Measurements from ENCODE around the gene ZNF473.

The ZNF473 gene

DNA sequence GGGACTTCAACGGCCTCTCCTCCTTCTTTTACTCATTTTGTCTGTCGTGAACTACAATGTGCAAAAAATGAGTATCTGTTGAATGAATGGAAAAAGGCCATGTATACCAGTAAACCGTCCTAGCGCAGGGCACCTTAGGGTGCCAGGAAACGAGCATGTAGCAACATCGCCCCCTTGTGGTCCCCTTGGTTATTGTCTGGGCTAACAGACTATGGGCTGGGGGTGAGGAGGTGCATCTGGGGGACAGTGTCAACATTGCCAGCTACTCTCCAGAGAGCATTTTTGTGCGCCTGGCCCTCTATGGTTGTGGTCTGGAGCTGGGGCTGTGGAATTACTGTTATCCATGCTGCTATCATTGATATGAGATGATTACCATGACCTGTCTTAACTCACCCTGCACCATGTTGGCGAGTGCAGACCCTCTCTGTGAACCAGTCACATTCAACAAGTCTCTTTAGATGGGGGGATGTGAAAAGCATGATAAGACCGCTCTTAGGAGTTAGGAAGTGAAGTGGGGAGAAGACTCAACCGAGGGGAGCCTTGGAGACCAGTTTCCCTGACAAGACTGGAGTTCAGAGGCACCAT, 42.1 kb upstream of the ZNF473 start:
- TF ChIP-seq, protein P1, sequence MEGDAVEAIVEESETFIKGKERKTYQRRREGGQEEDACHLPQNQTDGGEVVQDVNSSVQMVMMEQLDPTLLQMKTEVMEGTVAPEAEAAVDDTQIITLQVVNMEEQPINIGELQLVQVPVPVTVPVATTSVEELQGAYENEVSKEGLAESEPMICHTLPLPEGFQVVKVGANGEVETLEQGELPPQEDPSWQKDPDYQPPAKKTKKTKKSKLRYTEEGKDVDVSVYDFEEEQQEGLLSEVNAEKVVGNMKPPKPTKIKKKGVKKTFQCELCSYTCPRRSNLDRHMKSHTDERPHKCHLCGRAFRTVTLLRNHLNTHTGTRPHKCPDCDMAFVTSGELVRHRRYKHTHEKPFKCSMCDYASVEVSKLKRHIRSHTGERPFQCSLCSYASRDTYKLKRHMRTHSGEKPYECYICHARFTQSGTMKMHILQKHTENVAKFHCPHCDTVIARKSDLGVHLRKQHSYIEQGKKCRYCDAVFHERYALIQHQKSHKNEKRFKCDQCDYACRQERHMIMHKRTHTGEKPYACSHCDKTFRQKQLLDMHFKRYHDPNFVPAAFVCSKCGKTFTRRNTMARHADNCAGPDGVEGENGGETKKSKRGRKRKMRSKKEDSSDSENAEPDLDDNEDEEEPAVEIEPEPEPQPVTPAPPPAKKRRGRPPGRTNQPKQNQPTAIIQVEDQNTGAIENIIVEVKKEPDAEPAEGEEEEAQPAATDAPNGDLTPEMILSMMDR (conservative IDR thresholded peaks at IDR 0.05; ENCODE audit: low read depth), result peak; percentile 68
- ChIA-PET CTCF (interaction anchor here (0.5 to 1.1 kb wide), 4 partner anchors 8 to 57 kb away, joined by 3 to 5 read pairs (median 3); no protein-coding TSS in a partner anchor), POLR2A (ENCODE audit: low non-redundant PET) (interaction anchor here (0.7 kb wide), 1 partner anchor 41 kb away, joined by 4 read pairs; no protein-coding TSS in a partner anchor)

DNA sequence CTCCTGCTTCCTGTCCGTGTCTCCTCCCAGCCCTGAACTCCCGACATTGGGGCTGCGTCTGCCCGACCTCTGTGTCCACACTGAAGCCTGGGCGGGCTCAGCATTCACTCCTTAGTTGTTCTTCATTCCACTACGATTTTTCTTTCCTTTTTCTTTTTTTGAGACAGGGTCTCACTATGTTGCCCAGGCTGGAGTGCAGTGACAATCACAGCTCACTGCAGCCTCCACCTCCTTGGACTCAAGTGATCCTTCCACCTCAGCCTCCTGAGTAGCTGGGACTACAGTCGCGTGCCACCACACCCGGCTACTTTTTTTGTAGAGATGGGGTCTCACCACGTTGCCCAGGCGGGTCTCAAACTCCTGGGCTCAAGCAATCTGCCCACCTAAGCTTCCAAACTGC, 41.3 kb upstream of the ZNF473 start:
- TF ChIP-seq, protein P1 (conservative IDR thresholded peaks at IDR 0.05; ENCODE audit: low read depth), result no peak
- CTCF ChIA-PET, result interaction anchor here (1.1 kb wide), 1 partner anchor 9 kb away, joined by 3 read pairs; no protein-coding TSS in a partner anchor
- POLR2A ChIA-PET (ENCODE audit: low non-redundant PET), result no interaction called here
- H3K27ac ChIP-seq, result no peak overlapping the region
- DNase-seq (ENCODE audit: low spot score), result no peak

More for the DNA sequence above, 42.1 kb upstream of the ZNF473 start:
- peak; percentile 24 for DNase-seq (ENCODE audit: low spot score)
- no peak overlapping the region for H3K27ac ChIP-seq

DNA sequence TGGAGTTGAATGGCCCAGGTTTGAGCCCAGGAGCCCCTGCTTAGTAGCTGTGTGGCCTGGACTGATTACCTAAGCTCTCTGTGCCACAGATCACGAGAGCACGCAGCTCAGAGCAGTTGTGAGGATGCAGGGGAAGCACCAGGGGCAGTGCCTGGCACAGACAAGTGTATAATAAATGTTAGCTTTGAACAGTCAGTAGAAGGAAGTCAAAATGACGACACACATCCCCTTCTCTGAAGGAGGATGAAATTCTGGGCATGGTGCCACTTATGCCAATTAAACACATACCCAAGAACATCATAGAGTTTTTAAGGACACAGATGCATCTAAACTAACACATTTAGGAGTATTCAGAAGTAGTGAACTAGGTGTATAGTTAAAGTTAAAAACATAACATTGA, 39.9 kb upstream of the ZNF473 start:
- CTCF ChIA-PET, result interaction anchor here (0.5 kb wide), 1 partner anchor 269 kb away, joined by 3 read pairs; no protein-coding TSS in a partner anchor
- DNase-seq (ENCODE audit: low spot score), result no peak
- no peak overlapping the region for H3K27ac ChIP-seq
- TF ChIP-seq, protein P1 (conservative IDR thresholded peaks at IDR 0.05; ENCODE audit: low read depth), result no peak
- POLR2A ChIA-PET (ENCODE audit: low non-redundant PET), result no interaction called here

DNA sequence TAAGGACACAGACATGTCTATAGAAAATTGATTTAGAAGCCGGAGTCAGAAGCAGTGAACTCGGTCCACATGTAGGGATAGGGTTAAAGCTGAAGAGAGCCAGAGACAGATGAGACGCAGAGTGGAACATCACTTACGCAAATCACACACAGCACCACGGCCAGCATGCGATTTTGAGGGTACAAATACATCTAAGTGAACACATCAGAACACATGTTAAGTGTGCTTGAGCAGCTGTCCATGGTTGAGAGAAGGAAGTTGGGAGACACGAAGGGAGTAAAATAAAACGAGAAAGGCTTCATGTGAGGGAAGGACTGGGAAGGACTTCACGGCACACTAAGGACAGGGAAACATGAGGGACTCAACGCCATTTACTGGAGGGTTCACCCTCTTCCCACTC, 39.5 kb upstream of the ZNF473 start:
- TF ChIP-seq, protein P1 (conservative IDR thresholded peaks at IDR 0.05; ENCODE audit: low read depth), result no peak
- ChIA-PET CTCF (no interaction called here), POLR2A (ENCODE audit: low non-redundant PET) (no interaction called here)
- no peak for DNase-seq (ENCODE audit: low spot score)
- no peak overlapping the region for H3K27ac ChIP-seq

DNA sequence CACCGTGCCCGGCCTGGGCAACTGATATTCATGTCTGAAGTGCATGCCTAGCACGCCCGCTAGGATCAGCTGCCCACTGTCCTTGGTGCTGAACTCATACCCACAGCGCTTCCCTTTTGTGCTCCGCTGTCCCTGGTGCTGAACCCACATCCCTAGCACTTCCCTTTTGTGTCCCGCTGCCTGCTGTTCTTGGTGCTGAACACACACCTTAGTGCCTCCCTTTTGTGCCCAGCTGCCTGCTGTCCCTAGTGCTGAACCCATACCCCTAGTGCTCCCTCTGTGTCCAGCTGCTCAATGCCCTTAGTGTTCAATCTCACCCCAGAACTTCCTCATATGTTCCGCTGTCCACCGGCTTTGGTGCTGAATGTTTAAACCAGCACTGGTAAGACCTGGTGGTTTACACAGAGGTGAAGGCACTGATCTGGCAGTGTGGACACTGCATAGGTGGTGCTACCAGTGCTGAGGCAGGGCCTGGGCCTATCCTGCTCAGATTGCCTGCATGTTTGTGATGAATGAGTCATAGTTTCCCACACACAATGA, 38.6 kb upstream of the ZNF473 start:
- ChIA-PET CTCF (interaction anchor here (0.5 kb wide), 1 partner anchor 12 kb away, joined by 3 read pairs; no protein-coding TSS in a partner anchor), POLR2A (ENCODE audit: low non-redundant PET) (no interaction called here)
- no peak overlapping the region for H3K27ac ChIP-seq
- DNase-seq (ENCODE audit: low spot score), result peak; percentile 76
- TF ChIP-seq, protein P1 (conservative IDR thresholded peaks at IDR 0.05; ENCODE audit: low read depth), result no peak

DNA sequence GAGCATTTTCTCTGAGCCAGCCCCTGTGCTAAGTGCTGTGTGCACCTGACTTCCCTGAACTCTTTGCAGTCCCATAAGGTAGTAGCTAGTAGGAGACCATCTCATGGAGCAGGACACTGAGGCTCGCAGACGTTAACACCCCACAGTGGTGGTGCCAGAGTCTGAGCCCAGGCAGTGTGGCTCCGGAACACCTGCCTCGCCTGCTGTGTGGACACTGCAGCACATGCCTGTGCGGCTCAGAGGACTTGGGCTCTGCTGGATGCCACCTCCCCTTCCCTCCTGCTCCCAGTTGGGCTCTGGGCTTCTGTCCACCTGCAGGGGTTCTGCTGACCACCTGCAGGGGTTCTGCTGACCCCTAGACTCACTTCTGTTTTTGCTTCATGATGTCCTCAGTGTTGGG, 37.8 kb upstream of the ZNF473 start:
- DNase-seq (ENCODE audit: low spot score), result no peak
- ChIA-PET CTCF (no interaction called here), POLR2A (ENCODE audit: low non-redundant PET) (no interaction called here)
- TF ChIP-seq, protein P1 (conservative IDR thresholded peaks at IDR 0.05; ENCODE audit: low read depth), result no peak
- no peak overlapping the region for H3K27ac ChIP-seq
